Keratinocyte (primary cell): Measurements from ENCODE around the gene CCDC86. TPM values are rescaled to one million over a fixed set of nuclear protein-coding genes. Genes with fewer than 3 reads are reported as not detected.

Experiments
- DNase-seq: peaks from one replicate; pipeline ENCODE4 v3.0.0-alpha.2; 2011; ENCODE audit warnings: low read depth, missing footprints, low spot score
- FAIRE-seq: peaks from 2 replicates; lab custom pipeline; 2011; peaks lifted over from hg19 to GRCh38; lab: Jason Lieb, UNC
- H2AFZ ChIP-seq: 2 replicates; pipeline ENCODE4 v1.6.0; 2012; ENCODE audit warnings: low read length, control low read depth, inconsistent platforms; ENCODE audit not compliant: control insufficient read depth
- H3K27ac ChIP-seq: 2 replicates; pipeline ENCODE4 v1.5.1; 2011; ENCODE audit warnings: low read length; ENCODE audit not compliant: control insufficient read depth, insufficient read depth
- H3K27me3 ChIP-seq: 3 replicates; pipeline ENCODE4 v1.6.0; 2011; ENCODE audit warnings: low read length; ENCODE audit not compliant: control insufficient read depth, insufficient read depth; ENCODE audit errors: extremely low read depth
- H3K36me3 ChIP-seq, 2 experiments: 2 replicates in 1 of 2; 3 replicates in 1 of 2; pipeline ENCODE4 v1.5.1; 2011; ENCODE audit warnings: low read length in 2 of 2, mild to moderate bottlenecking in 1 of 2; ENCODE audit not compliant: control insufficient read depth in 2 of 2, insufficient read depth in 2 of 2; ENCODE audit errors: extremely low read depth in 1 of 2
- H3K4me1 ChIP-seq: 3 replicates; pipeline ENCODE4 v1.5.1; 2011; ENCODE audit warnings: low read length; ENCODE audit not compliant: control insufficient read depth, insufficient read depth; ENCODE audit errors: extremely low read depth
- H3K4me2 ChIP-seq: 3 replicates; pipeline ENCODE4 v1.6.0; 2011; ENCODE audit warnings: low read depth, low read length; ENCODE audit not compliant: control insufficient read depth, insufficient read depth; ENCODE audit errors: extremely low read depth
- H3K4me3 ChIP-seq, 3 experiments: fragments of 200-600 bp in 1 of 3; sonication (generic) in 1 of 3; 2 replicates in 2 of 3; 3 replicates in 1 of 3; pipeline ENCODE4 v1.5.1; 2011 to 2016; ENCODE audit warnings: low read length in 3 of 3, mild to moderate bottlenecking in 3 of 3, control low read depth in 2 of 3, inconsistent platforms in 1 of 3, low read depth in 1 of 3, mixed read lengths in 1 of 3, mixed run types in 1 of 3, moderate library complexity in 1 of 3; ENCODE audit not compliant: control insufficient read depth in 2 of 3, insufficient read depth in 2 of 3; ENCODE audit errors: extremely low read depth in 1 of 3
- H3K79me2 ChIP-seq: 2 replicates; pipeline ENCODE4 v1.6.0; 2012; ENCODE audit warnings: low read length; ENCODE audit not compliant: control insufficient read depth, insufficient read depth
- H3K9ac ChIP-seq: 3 replicates; pipeline ENCODE4 v1.6.0; 2011; ENCODE audit warnings: low read length; ENCODE audit not compliant: control insufficient read depth, insufficient read depth; ENCODE audit errors: extremely low read depth
- H3K9me1 ChIP-seq: 3 replicates; pipeline ENCODE4 v1.6.0; 2011; ENCODE audit warnings: low read length; ENCODE audit not compliant: control insufficient read depth, insufficient read depth; ENCODE audit errors: extremely low read depth
- H3K9me3 ChIP-seq: 2 replicates; pipeline ENCODE4 v1.5.1; 2012; ENCODE audit warnings: low read depth, low read length; ENCODE audit not compliant: control insufficient read depth
- H4K20me1 ChIP-seq: 3 replicates; pipeline ENCODE4 v1.6.0; 2011; ENCODE audit warnings: low read length; ENCODE audit not compliant: control insufficient read depth, insufficient read depth; ENCODE audit errors: extremely low read depth
- EZH2 ChIP-seq: IDR thresholded peaks from one replicate; pipeline ENCODE4 v1.6.1; 2012; ENCODE audit warnings: inconsistent platforms, mild to moderate bottlenecking, low read length, moderate library complexity
- dilution Hi-C: fragments of 300-500 bp; cut with MboI; formaldehyde crosslinking; loops from one replicate; pipeline ENCODE4 v1.7.0; 2020; ENCODE audit warnings: low sequenced_read_pairs; ENCODE audit not compliant: extremely low pct_ligation_motif_present
- polyA plus RNA-seq, 5 experiments: library from polyadenylated mRNA; depleted of rRNA in 3 of 5; stranded (reverse) in 3 of 5; stranded (forward) in 1 of 5; unstranded in 1 of 5; fragments of >200 nt; gene quantifications; 1 replicate in 1 of 5; 2 replicates in 3 of 5; 3 replicates in 1 of 5; pipeline versions ENCODE4 v1.2.1 to v1.2.3, GENCODE V29; 2011 to 2012; ENCODE audit warnings: missing spikeins in 2 of 5, low read depth in 1 of 5, low replicate concordance in 1 of 5
- TF ChIP-seq, protein P1 (sequence below), 3 experiments: IDR thresholded peaks in 1 of 3; conservative IDR thresholded peaks in 1 of 3; optimal IDR thresholded peaks in 1 of 3; 2 replicates in 2 of 3; 3 replicates in 1 of 3; pipeline versions ENCODE3 to v1.5.1; 2011; ENCODE audit warnings: low read length in 3 of 3, mild to moderate bottlenecking in 3 of 3, moderate library complexity in 2 of 3, control low read depth in 1 of 3, inconsistent platforms in 1 of 3; ENCODE audit not compliant: insufficient read depth in 2 of 3; ENCODE audit errors: extremely low read depth in 1 of 3

The CCDC86 gene
- polyA plus RNA-seq, 1 donor (not counting 4 experiments of a cell fraction or from before 2014, with no cell fraction given), result 29.3 TPM

DNA sequence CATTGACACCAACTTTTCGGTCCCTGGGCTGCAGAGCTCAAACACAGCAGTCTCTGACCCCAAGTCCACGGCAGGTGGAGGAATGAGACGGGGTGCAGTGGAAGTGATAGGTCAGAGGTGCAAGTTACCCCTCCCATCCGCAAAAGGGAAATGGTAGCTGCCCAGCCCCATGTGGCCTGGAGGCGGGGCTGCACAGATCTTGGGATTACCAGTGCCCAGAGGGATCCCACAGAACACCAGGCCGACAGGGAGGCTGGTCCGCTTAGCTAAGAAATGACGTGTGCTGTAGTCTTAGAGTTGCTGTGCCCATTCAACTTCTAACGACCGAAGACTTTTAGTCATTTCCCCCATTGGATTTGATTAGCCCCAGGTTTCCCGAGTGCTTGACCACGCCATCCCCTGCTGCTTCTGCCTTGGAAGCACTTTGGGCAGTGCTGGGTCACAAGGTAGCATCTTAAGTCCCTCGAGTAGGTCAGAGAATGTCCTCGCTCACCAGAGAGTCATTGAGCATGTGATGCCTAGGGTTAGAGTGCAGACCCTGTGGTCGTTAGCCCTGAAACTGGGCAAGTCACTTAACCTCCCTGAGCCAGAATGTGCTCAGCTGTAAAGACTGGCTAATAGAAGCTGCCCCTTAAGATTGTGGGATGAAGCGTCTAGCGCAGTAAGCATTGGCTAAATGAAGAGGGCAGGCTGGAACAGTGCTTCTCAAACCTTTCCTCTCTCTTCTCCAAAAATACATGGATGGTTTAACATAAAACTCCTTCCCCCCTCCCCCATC lies 9.6 kb downstream of the CCDC86 start:
- Histone ChIP-seq H3K4me1 (no peaks in the 10 kb centered on the region), H3K9me3 (no peaks in the 10 kb centered on the region), H3K9me1 (no peaks in the 10 kb centered on the region), H3K9ac (no peak overlapping the region), H3K4me3 (no peak overlapping the region), H2AFZ (no peak overlapping the region), H4K20me1 (no peaks in the 10 kb centered on the region), H3K4me2 (no peak overlapping the region), H3K36me3 (peaks cover 23 to 33% of the 10 kb centered on the region in 2 experiments), H3K79me2 (no peaks in the 10 kb centered on the region), H3K27ac (no peak overlapping the region), H3K27me3 (no peaks in the 10 kb centered on the region)
- no peak for TF ChIP-seq EZH2
- TF ChIP-seq, protein P1, sequence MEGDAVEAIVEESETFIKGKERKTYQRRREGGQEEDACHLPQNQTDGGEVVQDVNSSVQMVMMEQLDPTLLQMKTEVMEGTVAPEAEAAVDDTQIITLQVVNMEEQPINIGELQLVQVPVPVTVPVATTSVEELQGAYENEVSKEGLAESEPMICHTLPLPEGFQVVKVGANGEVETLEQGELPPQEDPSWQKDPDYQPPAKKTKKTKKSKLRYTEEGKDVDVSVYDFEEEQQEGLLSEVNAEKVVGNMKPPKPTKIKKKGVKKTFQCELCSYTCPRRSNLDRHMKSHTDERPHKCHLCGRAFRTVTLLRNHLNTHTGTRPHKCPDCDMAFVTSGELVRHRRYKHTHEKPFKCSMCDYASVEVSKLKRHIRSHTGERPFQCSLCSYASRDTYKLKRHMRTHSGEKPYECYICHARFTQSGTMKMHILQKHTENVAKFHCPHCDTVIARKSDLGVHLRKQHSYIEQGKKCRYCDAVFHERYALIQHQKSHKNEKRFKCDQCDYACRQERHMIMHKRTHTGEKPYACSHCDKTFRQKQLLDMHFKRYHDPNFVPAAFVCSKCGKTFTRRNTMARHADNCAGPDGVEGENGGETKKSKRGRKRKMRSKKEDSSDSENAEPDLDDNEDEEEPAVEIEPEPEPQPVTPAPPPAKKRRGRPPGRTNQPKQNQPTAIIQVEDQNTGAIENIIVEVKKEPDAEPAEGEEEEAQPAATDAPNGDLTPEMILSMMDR (optimal IDR thresholded peaks at IDR 0.05 in 1 of 3, IDR thresholded peaks at IDR 0.05 in 1 of 3, conservative IDR thresholded peaks at IDR 0.05 in 1 of 3; ENCODE audit: extremely low read depth in 1 of 3, insufficient read depth in 2 of 3, low read length in 3 of 3), result no peak
- dilution Hi-C loops, result no loop called here
- no peak for DNase-seq
- no peak for FAIRE-seq

DNA sequence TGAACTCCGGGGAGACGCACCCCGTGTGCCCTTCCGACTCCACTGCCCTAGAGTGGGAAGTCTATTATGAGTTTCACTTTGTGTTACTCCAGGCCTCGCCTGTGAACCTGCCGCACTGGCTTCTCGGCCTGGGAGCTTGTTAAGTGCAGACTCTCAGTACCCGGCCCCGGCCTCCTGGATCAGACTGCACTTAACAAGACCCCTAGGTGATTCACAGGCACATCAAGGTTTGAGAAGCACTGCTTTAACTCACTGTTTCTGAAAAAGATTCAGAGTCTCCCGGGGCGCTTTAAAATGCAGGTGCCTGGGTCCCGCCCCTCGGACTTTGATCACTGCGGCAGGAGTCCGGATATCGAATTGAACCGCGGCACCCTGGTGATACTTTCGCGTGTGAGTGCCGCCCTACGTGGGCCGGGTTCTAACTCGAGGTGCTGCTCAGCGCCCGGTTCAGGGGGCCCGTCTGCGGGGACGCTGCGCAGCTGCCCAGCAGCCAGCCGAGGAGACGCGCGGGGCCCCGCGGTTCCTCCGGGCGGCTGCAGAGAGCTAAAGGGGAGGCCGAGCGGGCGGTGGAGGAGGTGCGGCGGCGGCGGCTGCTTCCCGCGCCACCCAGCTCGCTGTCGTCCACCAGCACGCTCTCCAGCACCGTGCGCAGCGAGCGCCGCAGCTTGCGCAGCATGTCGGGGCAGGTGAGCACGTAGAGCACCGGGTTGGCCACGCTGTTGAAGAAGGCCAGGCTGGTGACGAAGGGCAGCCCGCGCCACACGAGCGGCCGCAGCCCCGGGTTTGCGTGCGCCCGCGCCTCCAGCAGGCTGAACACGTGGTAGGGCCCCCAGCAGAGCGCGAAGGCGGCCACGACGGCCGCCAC lies 10.4 kb downstream of the CCDC86 start:
- H3K36me3 ChIP-seq, result peaks cover 23 to 30% of the 10 kb centered on the region in 2 experiments
- H4K20me1 ChIP-seq, result no peaks in the 10 kb centered on the region
- no peak overlapping the region for H2AFZ ChIP-seq
- no peak overlapping the region for H3K27ac ChIP-seq
- no peak for DNase-seq
- H3K9ac ChIP-seq, result no peak overlapping the region
- no peak for FAIRE-seq
- dilution Hi-C loops, result no loop called here
- no peak for TF ChIP-seq EZH2
- TF ChIP-seq, protein P1 (optimal IDR thresholded peaks at IDR 0.05 in 1 of 3, IDR thresholded peaks at IDR 0.05 in 1 of 3, conservative IDR thresholded peaks at IDR 0.05 in 1 of 3; ENCODE audit: extremely low read depth in 1 of 3, insufficient read depth in 2 of 3, low read length in 3 of 3), result no peak
- H3K9me3 ChIP-seq, result no peaks in the 10 kb centered on the region
- H3K79me2 ChIP-seq, result no peaks in the 10 kb centered on the region
- H3K4me2 ChIP-seq, result no peak overlapping the region
- no peaks in the 10 kb centered on the region for H3K27me3 ChIP-seq
- H3K4me1 ChIP-seq, result no peaks in the 10 kb centered on the region
- no peak overlapping the region for H3K4me3 ChIP-seq
- no peaks in the 10 kb centered on the region for H3K9me1 ChIP-seq
